Colonic mucosa (tissue), 4 donors: ENCODE results near the gene GRIN2A. TPM values are rescaled to one million over a fixed set of nuclear protein-coding genes. Genes with fewer than 3 reads are reported as not detected.

Source experiments
- DNase-seq: peaks from one replicate; pipeline ENCODE4 v3.0.0-alpha.2; 2020
- H3K27ac ChIP-seq: fragments of 200-600 bp; one replicate; pipeline ENCODE4 v1.8.0; 2021
- H3K27me3 ChIP-seq: fragments of 200-600 bp; one replicate; pipeline ENCODE4 v1.8.0; 2021
- H3K36me3 ChIP-seq: fragments of 200-600 bp; one replicate; pipeline ENCODE4 v1.8.0; 2021
- H3K4me1 ChIP-seq: fragments of 200-600 bp; one replicate; pipeline ENCODE4 v1.8.0; 2021; ENCODE audit warnings: mild to moderate bottlenecking
- H3K4me3 ChIP-seq: fragments of 200-600 bp; one replicate; pipeline ENCODE4 v1.8.0; 2021
- H3K9ac ChIP-seq, 2 donors: one replicate each; pipeline ENCODE4 v1.7.0; 2013; ENCODE audit warnings: control low read depth in 2 of 2, low read depth in 2 of 2, low read length in 2 of 2
- H3K9me3 ChIP-seq: fragments of 200-600 bp; one replicate; pipeline ENCODE4 v1.8.0; 2021
- CTCF ChIP-seq: fragments of 200-600 bp; IDR thresholded peaks from one replicate; pipeline ENCODE4 v1.8.0; 2022; ENCODE audit warnings: antibody characterized with exemption, mild to moderate bottlenecking
- intact Hi-C: fragments of 100-400 bp; cut with DNase I; formaldehyde crosslinking; loops from one replicate; pipeline ENCODE4 v1.14.1; 2022
- total RNA-seq, 2 donors: library from RNA; stranded (reverse); fragmentation: NEBNext Ultra II Directional in 1 of 2; extraction: Animal tissue kit (Norgen Biotek cat#: 25700) in 1 of 2; gene quantifications; one replicate each; pipeline ENCODE4 v1.2.1, GENCODE V29; 2021
- donor health status: healthy.
- donor health status: DM: no; HTN: no; CAD: no.
- donor health status: DM: no; HTN: no; CAD: no.

Gene GRIN2A
- total RNA-seq, 2 donors from 2014 or later, result 0.15 to 0.40 TPM

- Histone ChIP-seq H3K4me1 (no peaks in the 10 kb centered on the region), H3K9ac (no peak overlapping the region), H3K4me3 (no peak overlapping the region), H3K27ac (no peak overlapping the region), H3K9me3 (no peaks in the 10 kb centered on the region), H3K27me3 (no peaks in the 10 kb centered on the region), H3K36me3 (no peaks in the 10 kb centered on the region)
- intact Hi-C loops, result no loop called here
- no peak for TF ChIP-seq CTCF
- no peak for DNase-seq
Measured at GRCh38 chr16:10031473-10031872, 150.8 kb downstream of the GRIN2A start.

- H3K9ac ChIP-seq, result no peak overlapping the region
- no peaks in the 10 kb centered on the region for H3K9me3 ChIP-seq
- intact Hi-C loops, result no loop called here
- H3K4me3 ChIP-seq, result no peak overlapping the region
- DNase-seq, result no peak
- no peaks in the 10 kb centered on the region for H3K4me1 ChIP-seq
- no peaks in the 10 kb centered on the region for H3K36me3 ChIP-seq
- no peak for TF ChIP-seq CTCF
- H3K27ac ChIP-seq, result no peak overlapping the region
- H3K27me3 ChIP-seq, result no peaks in the 10 kb centered on the region
Measured at GRCh38 chr16:10028644-10029043, 153.6 kb downstream of the GRIN2A start.

- Histone ChIP-seq H3K9me3 (no peaks in the 10 kb centered on the region), H3K4me3 (no peak overlapping the region), H3K27ac (no peak overlapping the region), H3K4me1 (no peaks in the 10 kb centered on the region), H3K9ac (no peak overlapping the region), H3K27me3 (no peaks in the 10 kb centered on the region), H3K36me3 (no peaks in the 10 kb centered on the region)
- TF ChIP-seq CTCF, result no peak
- intact Hi-C loops, result no loop called here
- no peak for DNase-seq
Measured at GRCh38 chr16:10027553-10027952, 154.7 kb downstream of the GRIN2A start.

GRCh38 chr16:10026593-10026992 is 155.6 kb downstream of the GRIN2A start:
- no peak for TF ChIP-seq CTCF
- no peak overlapping the region for H3K9ac ChIP-seq
- no peaks in the 10 kb centered on the region for H3K27me3 ChIP-seq
- DNase-seq, result no peak
- no peak overlapping the region for H3K27ac ChIP-seq
- H3K36me3 ChIP-seq, result no peaks in the 10 kb centered on the region
- no peaks in the 10 kb centered on the region for H3K9me3 ChIP-seq
- no peak overlapping the region for H3K4me3 ChIP-seq
- intact Hi-C loops, result no loop called here
- H3K4me1 ChIP-seq, result no peaks in the 10 kb centered on the region

GRCh38 chr16:10022098-10022497 is 160.1 kb downstream of the GRIN2A start:
- H3K9me3 ChIP-seq, result no peaks in the 10 kb centered on the region
- no peak overlapping the region for H3K9ac ChIP-seq
- intact Hi-C loops, result no loop called here
- no peaks in the 10 kb centered on the region for H3K36me3 ChIP-seq
- no peak overlapping the region for H3K27ac ChIP-seq
- no peaks in the 10 kb centered on the region for H3K4me1 ChIP-seq
- no peak for DNase-seq
- no peaks in the 10 kb centered on the region for H3K27me3 ChIP-seq
- no peak overlapping the region for H3K4me3 ChIP-seq
- no peak for TF ChIP-seq CTCF

- no peak overlapping the region for H3K27ac ChIP-seq
- intact Hi-C loops, result no loop called here
- no peaks in the 10 kb centered on the region for H3K9me3 ChIP-seq
- no peak for DNase-seq
- H3K27me3 ChIP-seq, result no peaks in the 10 kb centered on the region
- no peak overlapping the region for H3K9ac ChIP-seq
- H3K36me3 ChIP-seq, result no peaks in the 10 kb centered on the region
- H3K4me1 ChIP-seq, result no peaks in the 10 kb centered on the region
- TF ChIP-seq CTCF, result no peak
- no peak overlapping the region for H3K4me3 ChIP-seq
Measured at GRCh38 chr16:10020866-10021265, 161.4 kb downstream of the GRIN2A start.
